ENCODE results near the gene RAB25. TPM values are rescaled to one million over a fixed set of nuclear protein-coding genes. Genes with fewer than 3 reads are reported as not detected.
A peak's percentile ranks its signal among the peaks of the same experiment; 100 is the strongest.
"Not testable (repeated sequence)": the region's sequence is repeated elsewhere in the genome, so short reads cannot be mapped to it uniquely, and the experiment has no call there.

Gene RAB25
- total RNA-seq, 1 donor from 2014 or later = 58.0 TPM

DNA sequence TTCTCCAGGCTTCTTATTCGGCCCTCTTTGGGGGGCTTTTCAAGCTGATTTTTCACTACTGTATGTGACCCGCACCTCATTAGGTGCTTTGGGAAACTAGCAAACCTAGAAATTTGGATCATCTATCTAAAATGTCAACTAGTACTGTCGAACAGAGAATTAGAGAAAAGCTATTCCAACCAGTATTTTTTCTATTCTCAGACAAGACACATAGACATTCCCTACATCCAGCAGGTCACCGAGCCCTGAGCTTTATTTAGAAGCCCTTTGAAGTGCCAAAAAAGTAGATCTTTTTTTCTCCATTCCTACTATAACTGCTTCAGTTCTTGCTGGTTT, 39.9 kb upstream of the RAB25 start:
- peak overlapping the region; percentile 74 for H3K4me3 ChIP-seq
- intact Hi-C loops (cut with DNase I) = no loop called here

DNA sequence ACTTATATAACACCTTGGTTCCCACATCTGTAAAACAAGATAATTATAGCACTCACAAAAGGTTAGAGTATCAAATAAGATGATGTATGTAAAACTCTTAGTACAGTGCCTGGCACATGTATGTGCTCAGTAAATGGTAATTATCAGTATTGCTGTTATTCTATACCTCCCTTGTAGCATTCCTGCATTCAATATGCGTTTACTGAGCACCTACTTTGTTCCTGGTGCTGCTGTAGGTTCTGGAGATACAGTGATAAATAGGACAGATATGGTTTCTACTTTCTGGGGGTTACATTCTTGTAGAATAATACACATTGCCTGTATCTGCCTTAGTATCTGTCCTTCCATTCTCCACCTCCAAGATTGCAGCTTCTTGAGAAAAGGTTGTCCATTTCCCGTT, 39.0 kb upstream of the RAB25 start:
- Histone ChIP-seq H3K9me3 (no peaks in the 10 kb centered on the region), H3K36me3 (peaks cover 25% of the 10 kb centered on the region), H3K4me3 (no peak overlapping the region), H3K27ac (no peak overlapping the region), H3K27me3 (ENCODE audit: low read depth) (no peaks in the 10 kb centered on the region), H3K4me1 (peaks cover 19% of the 10 kb centered on the region)
- TF ChIP-seq, protein P1, sequence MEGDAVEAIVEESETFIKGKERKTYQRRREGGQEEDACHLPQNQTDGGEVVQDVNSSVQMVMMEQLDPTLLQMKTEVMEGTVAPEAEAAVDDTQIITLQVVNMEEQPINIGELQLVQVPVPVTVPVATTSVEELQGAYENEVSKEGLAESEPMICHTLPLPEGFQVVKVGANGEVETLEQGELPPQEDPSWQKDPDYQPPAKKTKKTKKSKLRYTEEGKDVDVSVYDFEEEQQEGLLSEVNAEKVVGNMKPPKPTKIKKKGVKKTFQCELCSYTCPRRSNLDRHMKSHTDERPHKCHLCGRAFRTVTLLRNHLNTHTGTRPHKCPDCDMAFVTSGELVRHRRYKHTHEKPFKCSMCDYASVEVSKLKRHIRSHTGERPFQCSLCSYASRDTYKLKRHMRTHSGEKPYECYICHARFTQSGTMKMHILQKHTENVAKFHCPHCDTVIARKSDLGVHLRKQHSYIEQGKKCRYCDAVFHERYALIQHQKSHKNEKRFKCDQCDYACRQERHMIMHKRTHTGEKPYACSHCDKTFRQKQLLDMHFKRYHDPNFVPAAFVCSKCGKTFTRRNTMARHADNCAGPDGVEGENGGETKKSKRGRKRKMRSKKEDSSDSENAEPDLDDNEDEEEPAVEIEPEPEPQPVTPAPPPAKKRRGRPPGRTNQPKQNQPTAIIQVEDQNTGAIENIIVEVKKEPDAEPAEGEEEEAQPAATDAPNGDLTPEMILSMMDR (IDR thresholded peaks at IDR 0.05) = no peak
- intact Hi-C loops (cut with DNase I) = no loop called here
- DNase-seq = no peak
- ATAC-seq = no peak

More for the DNA sequence above, 39.9 kb upstream of the RAB25 start:
- ATAC-seq (no peak), DNase-seq (no peak)
- Histone ChIP-seq H3K36me3 (peaks cover 33% of the 10 kb centered on the region), H3K27ac (peak overlapping the region; percentile 91), H3K4me1 (peaks cover 19% of the 10 kb centered on the region), H3K27me3 (ENCODE audit: low read depth) (no peaks in the 10 kb centered on the region), H3K9me3 (no peaks in the 10 kb centered on the region)
- TF ChIP-seq, protein P1 (IDR thresholded peaks at IDR 0.05) = no peak

DNA sequence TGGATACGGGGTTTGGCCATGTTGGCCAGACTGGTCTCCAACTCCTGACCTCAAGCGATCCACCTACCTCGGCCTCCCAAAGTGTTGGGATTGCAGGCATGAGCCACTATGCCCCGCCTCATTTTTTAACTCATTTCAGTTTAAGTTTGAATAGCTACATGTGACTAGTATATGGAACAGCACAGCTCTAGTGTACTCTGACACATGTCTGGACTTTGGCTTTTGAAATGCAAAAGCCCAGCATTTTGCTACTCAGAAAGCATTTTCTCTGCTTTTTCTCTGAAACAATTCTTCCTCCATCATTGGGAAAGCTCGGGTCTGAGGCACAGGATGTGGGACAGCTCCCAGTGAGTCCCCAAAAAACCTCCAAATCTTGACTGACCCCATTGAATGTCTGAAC, 36.2 kb upstream of the RAB25 start:
- intact Hi-C loops (cut with DNase I) = no loop called here
- Histone ChIP-seq H3K27me3 (ENCODE audit: low read depth) (no peaks in the 10 kb centered on the region), H3K36me3 (no peaks in the 10 kb centered on the region), H3K4me3 (no peak overlapping the region), H3K4me1 (peaks cover 9% of the 10 kb centered on the region), H3K9me3 (no peaks in the 10 kb centered on the region), H3K27ac (no peak overlapping the region)
- TF ChIP-seq, protein P1 (IDR thresholded peaks at IDR 0.05) = no peak
- DNase-seq (no peak), ATAC-seq (no peak)

DNA sequence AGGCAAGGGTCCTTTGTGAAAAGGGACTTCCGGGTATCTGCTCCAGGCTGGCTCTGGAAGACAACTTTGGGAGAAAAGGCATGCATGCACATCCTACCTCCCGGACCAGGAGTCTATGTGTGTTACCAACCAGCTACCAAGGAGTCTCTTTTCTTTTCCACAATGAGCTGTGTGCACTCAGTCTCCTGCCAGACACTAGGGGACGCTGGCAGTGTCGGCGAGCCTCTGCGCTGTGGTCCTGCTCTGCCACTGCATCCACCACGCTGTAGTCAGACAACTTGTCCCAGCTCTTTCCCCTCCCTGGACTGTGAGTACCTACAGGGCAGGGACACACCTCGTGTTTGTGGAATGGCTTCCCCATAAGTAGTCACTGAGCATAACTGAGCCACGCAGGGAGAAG, 35.1 kb upstream of the RAB25 start:
- DNase-seq = peak; percentile 65
- peak; percentile 85 to 90 for ATAC-seq
- Histone ChIP-seq H3K4me3 (no peak overlapping the region), H3K27ac (no peak overlapping the region), H3K36me3 (no peaks in the 10 kb centered on the region), H3K4me1 (peaks cover 3% of the 10 kb centered on the region), H3K27me3 (ENCODE audit: low read depth) (no peaks in the 10 kb centered on the region), H3K9me3 (no peaks in the 10 kb centered on the region)
- intact Hi-C loops (cut with DNase I) = no loop called here
- TF ChIP-seq, protein P1 (IDR thresholded peaks at IDR 0.05) = peak; percentile 60

DNA sequence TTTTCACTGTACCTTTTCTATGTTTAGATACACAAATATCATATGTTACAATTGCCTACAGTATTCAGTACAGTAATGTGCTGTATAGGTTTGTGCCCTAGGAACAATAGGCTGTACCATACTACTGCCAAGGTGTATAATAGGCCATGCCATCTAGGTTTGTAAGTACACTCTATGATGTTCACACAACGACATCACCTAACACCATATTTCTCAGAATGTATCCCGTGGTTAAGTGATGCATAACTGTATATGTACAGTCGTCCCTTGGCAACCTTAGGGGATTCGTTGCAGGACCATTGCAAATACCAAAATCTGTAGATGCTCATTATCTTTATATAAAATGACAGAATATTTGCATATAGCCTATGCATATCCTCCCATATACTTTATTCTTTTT, 34.4 kb upstream of the RAB25 start:
- ATAC-seq (no peak), DNase-seq (no peak)
- intact Hi-C loops (cut with DNase I) = no loop called here
- no peaks in the 10 kb centered on the region for H3K4me1 ChIP-seq
- H3K36me3 ChIP-seq = no peaks in the 10 kb centered on the region
- TF ChIP-seq, protein P1 (IDR thresholded peaks at IDR 0.05) = no peak
- no peaks in the 10 kb centered on the region for H3K27me3 ChIP-seq (ENCODE audit: low read depth)
- H3K4me3 ChIP-seq = no peak overlapping the region
- H3K9me3 ChIP-seq = no peaks in the 10 kb centered on the region
- H3K27ac ChIP-seq = no peak overlapping the region

DNA sequence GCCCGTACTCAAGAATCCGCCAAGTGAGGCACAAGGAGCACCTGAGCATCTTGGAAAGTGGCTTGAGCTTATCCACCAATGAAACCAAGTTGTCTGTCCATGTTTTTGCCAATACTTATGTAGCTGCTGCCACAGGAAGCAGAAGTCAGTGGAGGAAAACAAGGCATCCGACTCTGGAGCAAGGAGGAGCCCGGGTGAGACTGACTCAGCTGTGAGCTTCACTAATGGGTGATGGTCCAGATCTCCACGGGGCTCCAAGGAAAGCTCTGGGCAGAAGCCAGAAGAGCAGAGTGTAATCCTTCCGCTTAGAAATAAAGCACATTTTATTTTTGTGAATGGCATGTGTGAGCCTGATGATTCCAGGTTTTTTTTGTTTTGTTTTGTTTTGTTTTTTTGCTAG, 27.9 kb upstream of the RAB25 start:
- no peak for ATAC-seq
- DNase-seq = no peak
- TF ChIP-seq, protein P1 (IDR thresholded peaks at IDR 0.05) = no peak
- Histone ChIP-seq H3K27ac (no peak overlapping the region), H3K9me3 (no peaks in the 10 kb centered on the region), H3K4me1 (peaks cover 4% of the 10 kb centered on the region), H3K4me3 (no peak overlapping the region), H3K36me3 (peaks cover 17% of the 10 kb centered on the region), H3K27me3 (ENCODE audit: low read depth) (no peaks in the 10 kb centered on the region)
- intact Hi-C loops (cut with DNase I) = no loop called here

DNA sequence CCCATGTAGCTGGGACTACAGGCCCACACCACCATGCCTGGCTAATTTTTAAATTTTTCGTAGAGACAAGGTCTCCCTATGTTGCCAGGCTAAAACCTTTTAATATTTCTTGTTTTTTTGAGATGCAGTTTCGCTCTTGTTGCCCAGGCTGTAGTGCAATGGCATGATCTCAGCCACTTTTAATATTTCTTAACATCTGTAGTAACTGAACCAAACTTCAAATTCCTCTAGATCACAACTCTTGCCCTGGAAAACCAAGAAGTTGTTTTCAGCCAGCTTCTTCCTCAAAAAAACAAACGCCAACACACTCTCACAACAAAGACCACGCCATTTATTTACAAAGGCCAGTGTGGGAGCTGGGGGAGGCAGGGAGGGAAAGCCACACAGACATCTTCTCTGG, 26.0 kb upstream of the RAB25 start:
- H3K4me1 ChIP-seq; DNase-seq; H3K9me3 ChIP-seq; H3K27ac ChIP-seq; ATAC-seq; H3K27me3 ChIP-seq (ENCODE audit: low read depth); intact Hi-C loops (cut with DNase I); H3K4me3 ChIP-seq: not testable (repeated sequence)
- peaks cover 37% of the 10 kb centered on the region for H3K36me3 ChIP-seq

Data from lower lobe of right lung (tissue), 2 donors.